Large intestine (tissue), 3 donors: Measurements from ENCODE around the gene KCNAB2. TPM values are rescaled to one million over a fixed set of nuclear protein-coding genes. Genes with fewer than 3 reads are reported as not detected.

Experiments
- DNase-seq, 2 donors: peaks; one replicate each; pipeline versions ENCODE4 v3.0.0 to v3.0.0-alpha.2; 2013
- H3K27ac ChIP-seq: one replicate; pipeline ENCODE4 v1.5.1; 2013; ENCODE audit warnings: low read length
- H3K27me3 ChIP-seq: 2 replicates; pipeline ENCODE4 v1.6.1; 2013; ENCODE audit warnings: low read length; ENCODE audit not compliant: control insufficient read depth, insufficient read depth
- H3K36me3 ChIP-seq: 2 replicates; pipeline ENCODE4 v1.6.1; 2013; ENCODE audit warnings: low read length; ENCODE audit not compliant: control insufficient read depth, insufficient read depth
- H3K4me1 ChIP-seq: one replicate; pipeline ENCODE4 v1.6.1; 2013; ENCODE audit warnings: low read length; ENCODE audit not compliant: control insufficient read depth, insufficient read depth
- H3K4me3 ChIP-seq: one replicate; pipeline ENCODE4 v1.5.1; 2013; ENCODE audit warnings: low read length
- H3K9me3 ChIP-seq: one replicate; pipeline ENCODE4 v1.6.1; 2013; ENCODE audit warnings: mild to moderate bottlenecking, low read depth, low read length, moderate library complexity; ENCODE audit not compliant: control insufficient read depth
- WGBS: methylation state at CpG from one replicate; pipeline ENCODE4 v1.1.5; 2013; ENCODE audit warnings: low lambda C conversion rate; ENCODE audit not compliant: insufficient coverage; 5-methylcytosine and 5-hydroxymethylcytosine counted together
- polyA plus RNA-seq: library from polyadenylated mRNA; unstranded; fragments of 120-200 nt; gene quantifications from one replicate; pipeline ENCODE4 v1.2.1, GENCODE V29; 2013

Gene KCNAB2
- polyA plus RNA-seq, 1 donor, result 27.9 TPM

DNA sequence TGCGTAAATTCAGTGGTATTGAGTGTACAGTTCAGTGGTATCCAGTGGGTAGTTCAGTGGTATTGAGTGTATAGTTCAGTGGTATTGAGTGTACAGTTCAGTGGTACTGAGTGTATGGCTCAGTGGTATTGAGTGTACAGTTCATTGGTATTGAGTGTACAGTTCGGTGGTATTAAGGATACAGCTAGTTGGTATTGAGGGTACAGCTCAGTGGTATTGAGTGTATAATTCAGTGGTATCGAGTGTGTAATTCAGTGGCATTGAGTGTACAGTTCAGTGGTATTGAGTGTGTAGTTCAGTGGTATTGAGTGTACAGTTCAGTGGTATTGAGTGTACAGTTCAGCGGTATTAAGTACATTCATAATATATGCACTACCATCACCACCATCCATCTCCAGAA, 23.5 kb upstream of the KCNAB2 start:
- H3K27ac ChIP-seq, result no peak overlapping the region
- no peak for DNase-seq
- peaks cover 4% of the 10 kb centered on the region for H3K27me3 ChIP-seq
- no peaks in the 10 kb centered on the region for H3K36me3 ChIP-seq
- H3K9me3 ChIP-seq, result no peaks in the 10 kb centered on the region
- H3K4me3 ChIP-seq, result no peak overlapping the region
- peaks cover 22% of the 10 kb centered on the region for H3K4me1 ChIP-seq
- WGBS, result no CpG with 5 or more reads among the region's 4 CpGs

DNA sequence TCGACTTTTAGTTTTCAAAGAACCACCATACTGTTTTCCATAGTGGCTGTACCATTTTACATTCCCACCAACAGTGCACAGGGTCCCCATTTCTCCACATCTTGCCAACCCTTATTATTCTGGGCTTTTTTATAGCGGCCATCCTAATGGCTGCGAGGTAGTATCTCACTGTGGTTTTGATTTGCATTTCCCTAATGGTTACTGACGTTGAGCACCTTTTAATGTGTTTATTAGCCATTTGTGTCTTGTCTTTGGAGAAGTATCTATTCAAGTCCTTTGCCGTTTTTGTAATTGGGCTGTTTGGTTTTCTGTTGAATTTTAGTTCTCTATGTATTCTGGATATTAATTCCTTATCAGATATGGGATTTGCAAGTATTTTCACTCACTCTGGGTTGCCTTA, 22.3 kb upstream of the KCNAB2 start:
- no peak for DNase-seq
- no peak overlapping the region for H3K4me3 ChIP-seq
- no peak overlapping the region for H3K27ac ChIP-seq
- H3K27me3 ChIP-seq, result peaks cover 4% of the 10 kb centered on the region
- WGBS, result 100% methylated on average over 2 of the region's 5 CpGs
- no peaks in the 10 kb centered on the region for H3K36me3 ChIP-seq
- H3K4me1 ChIP-seq, result peaks cover 22% of the 10 kb centered on the region
- H3K9me3 ChIP-seq, result no peaks in the 10 kb centered on the region

- Histone ChIP-seq H3K27me3 (peaks cover 4% of the 10 kb centered on the region), H3K36me3 (peaks cover 2% of the 10 kb centered on the region), H3K4me3 (no peak overlapping the region), H3K4me1 (peaks cover 22% of the 10 kb centered on the region), H3K9me3 (no peaks in the 10 kb centered on the region), H3K27ac (peak overlapping the region; percentile 94)
- no peak for DNase-seq
- WGBS, result no CpG with 5 or more reads among the region's 6 CpGs
Observed at GRCh38 chr1:6024376-6024775, 21.3 kb upstream of the KCNAB2 start.

DNA sequence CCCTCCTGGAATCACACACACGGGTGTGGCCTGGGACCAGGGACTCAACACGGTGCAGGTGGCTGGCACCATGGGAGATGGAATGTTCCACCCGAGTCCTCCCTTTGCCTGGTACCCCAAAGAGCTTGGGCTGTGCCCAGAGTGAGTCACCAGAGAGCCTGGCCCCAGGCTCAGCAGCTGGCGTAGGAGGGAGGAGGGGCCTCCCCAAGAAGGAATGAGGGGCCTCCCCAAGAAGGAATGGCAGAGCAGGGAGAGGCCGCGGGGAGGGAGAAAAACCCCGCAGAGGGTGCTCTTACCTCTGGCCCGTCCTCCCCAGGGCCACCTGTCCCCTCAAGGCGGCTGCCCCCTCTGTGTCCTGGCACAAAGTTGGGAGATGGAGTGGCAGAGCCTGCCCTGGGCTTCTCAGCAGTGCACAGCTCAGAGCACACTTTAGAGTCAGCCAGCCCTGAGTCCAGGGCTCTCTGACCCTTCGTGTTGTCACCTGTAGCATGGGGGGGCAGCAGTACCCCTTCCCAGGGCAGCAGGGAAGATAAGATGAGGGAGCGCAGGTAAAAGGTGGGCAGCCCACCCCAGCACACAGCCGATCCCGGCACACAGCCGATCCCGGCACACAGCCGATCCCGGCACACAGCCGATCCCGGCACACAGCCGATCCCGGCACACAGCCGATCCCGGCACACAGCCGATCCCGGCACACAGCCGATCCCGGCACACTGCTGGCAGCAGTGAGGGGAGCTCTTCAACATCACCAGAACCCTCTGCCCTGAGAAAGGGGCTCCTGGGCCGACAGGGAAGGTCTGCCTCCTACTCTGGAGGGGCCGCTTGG, 20.2 kb upstream of the KCNAB2 start:
- DNase-seq, result peak; percentile 78 to 86
- Histone ChIP-seq H3K27me3 (peaks cover 4% of the 10 kb centered on the region), H3K9me3 (no peaks in the 10 kb centered on the region), H3K4me1 (peaks cover 22% of the 10 kb centered on the region), H3K36me3 (peaks cover 2% of the 10 kb centered on the region), H3K4me3 (peak overlapping the region; percentile 56), H3K27ac (peak overlapping the region; percentile 94)
- no CpG with 5 or more reads among the region's 29 CpGs for WGBS

DNA sequence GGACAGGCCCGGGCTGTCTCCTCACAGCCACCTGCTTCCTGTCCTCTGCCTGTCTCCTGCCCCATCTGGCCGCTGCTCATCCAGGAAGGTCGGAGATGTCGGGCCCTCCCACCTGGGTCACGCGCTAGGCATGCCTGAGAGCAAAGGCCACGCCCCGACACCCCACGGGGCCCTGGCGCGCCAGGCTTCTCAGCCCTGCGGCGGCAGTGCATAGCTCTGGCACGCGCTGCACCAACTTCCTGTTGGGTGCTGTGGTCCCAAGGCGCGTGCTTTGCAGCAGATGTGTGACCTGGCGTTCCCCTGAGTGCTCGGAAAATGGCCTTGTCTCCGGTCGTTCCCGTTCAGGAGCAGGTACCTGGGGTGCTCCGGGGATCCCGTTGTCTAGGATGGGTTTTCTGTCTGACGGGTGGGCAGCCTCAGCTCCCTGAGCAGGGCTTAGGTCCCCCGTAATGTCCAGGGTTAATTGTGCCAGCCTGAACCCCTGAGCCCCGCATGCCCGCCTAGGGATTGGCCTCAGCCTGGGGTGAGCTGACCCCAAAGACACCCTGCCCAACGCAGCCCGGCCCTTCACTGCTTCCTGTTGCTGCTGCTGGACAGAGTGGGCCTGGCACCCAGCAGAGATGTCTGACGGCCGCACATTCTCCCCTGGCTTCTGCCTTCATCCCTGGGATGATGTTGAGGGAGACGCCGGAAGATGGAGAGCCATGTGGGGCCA, 19.4 kb upstream of the KCNAB2 start:
- peaks cover 22% of the 10 kb centered on the region for H3K4me1 ChIP-seq
- WGBS, result no CpG with 5 or more reads among the region's 34 CpGs
- H3K27me3 ChIP-seq, result peaks cover 4% of the 10 kb centered on the region
- no peaks in the 10 kb centered on the region for H3K9me3 ChIP-seq
- H3K36me3 ChIP-seq, result peaks cover 2% of the 10 kb centered on the region
- H3K27ac ChIP-seq, result peak overlapping the region; percentile 94
- peak overlapping the region; percentile 56 for H3K4me3 ChIP-seq
- peak; percentile 94 to 98 for DNase-seq

DNA sequence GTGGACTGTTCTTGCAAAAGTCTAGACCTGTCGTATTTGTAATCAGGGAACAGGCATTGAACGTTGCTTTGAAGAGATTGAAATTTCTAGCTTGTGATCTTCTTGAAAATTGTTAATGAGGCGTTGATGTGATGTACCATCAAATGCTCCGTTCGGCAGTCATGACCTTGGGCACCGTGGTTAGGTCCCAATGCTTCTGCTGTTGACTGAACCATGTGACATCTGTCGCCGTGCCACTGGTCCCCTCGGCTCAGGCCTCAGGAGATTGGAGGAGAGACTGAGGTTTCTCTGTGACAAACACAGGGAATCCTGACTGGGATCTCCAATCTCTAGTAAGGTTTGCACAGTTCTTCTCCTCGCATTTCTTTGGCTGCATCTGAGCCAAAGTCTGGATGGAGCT, 18.1 kb upstream of the KCNAB2 start:
- H3K27ac ChIP-seq, result no peak overlapping the region
- H3K4me3 ChIP-seq, result no peak overlapping the region
- no peak for DNase-seq
- no peaks in the 10 kb centered on the region for H3K9me3 ChIP-seq
- H3K27me3 ChIP-seq, result peaks cover 4% of the 10 kb centered on the region
- 78% methylated on average over 2 of the region's 10 CpGs for WGBS
- H3K36me3 ChIP-seq, result peaks cover 2% of the 10 kb centered on the region
- H3K4me1 ChIP-seq, result peaks cover 22% of the 10 kb centered on the region

DNA sequence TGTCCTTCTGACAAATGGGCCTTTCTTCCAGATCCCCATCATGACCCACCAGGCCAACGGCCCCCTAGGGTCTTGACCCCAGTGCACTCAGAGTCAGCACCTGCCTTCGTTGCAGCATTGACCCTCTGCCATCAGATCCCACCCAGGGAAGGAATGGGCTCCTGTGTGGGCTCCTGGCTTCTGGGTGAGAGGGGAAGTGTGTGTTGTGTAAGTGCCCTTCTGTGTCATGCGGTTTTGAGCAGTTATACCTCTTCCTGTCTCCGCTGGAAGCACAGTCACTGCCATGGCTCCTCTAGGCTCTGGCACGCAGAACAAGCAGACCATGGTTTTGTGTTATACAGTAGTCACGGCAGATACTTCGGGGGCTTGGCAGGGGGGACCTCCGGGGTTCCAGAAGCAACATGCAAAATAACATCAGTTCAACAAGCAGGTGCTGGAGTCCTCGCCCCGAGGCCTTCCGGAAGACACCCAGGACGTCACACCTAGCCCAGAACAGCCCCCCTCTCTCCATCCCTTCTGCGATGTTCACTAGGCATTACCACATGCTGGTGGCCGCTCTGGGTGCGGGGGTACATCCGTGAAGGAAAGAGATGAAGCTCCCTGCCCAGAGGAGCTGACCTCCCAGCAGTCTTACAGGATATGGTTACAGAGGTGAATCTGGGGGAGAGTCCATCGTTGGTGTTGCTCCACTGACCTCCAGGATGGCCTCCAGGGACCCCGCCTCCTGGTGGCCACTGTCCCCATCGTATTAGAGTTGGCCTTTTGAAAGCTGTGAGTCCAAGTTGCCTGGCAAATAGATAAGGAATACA, 17.4 kb upstream of the KCNAB2 start:
- Histone ChIP-seq H3K4me1 (peaks cover 22% of the 10 kb centered on the region), H3K27me3 (peaks cover 4% of the 10 kb centered on the region), H3K27ac (no peak overlapping the region), H3K36me3 (peaks cover 2% of the 10 kb centered on the region), H3K4me3 (no peak overlapping the region), H3K9me3 (no peaks in the 10 kb centered on the region)
- no peak for DNase-seq
- WGBS, result no CpG with 5 or more reads among the region's 19 CpGs

GRCh38 chr1:6029351-6029750, 16.3 kb upstream of the KCNAB2 start:
- H3K9me3 ChIP-seq, result no peaks in the 10 kb centered on the region
- peaks cover 25% of the 10 kb centered on the region for H3K4me1 ChIP-seq
- H3K4me3 ChIP-seq, result no peak overlapping the region
- H3K36me3 ChIP-seq, result peaks cover 2% of the 10 kb centered on the region
- no peak for DNase-seq
- H3K27me3 ChIP-seq, result peaks cover 4% of the 10 kb centered on the region
- WGBS, result no CpG with 5 or more reads among the region's 5 CpGs
- no peak overlapping the region for H3K27ac ChIP-seq

DNA sequence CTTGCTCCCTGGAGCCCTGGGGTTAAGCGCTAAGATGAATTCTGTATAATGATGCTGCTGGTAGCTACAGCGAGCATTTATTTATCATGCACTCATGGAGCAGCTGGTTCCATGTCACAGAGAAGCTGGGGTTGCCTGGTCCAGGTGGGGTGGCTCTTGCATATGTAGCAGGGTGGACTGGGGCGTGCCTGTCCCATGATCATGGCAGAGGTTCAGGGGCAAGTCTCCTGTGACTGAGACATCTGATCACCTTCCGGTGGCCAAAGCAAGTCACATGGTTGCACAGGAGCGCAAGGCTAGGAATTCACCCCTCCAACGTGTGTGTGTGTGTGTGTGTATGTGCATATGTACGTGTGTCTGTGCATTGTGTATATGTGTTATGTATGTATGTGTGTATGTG, 15.6 kb upstream of the KCNAB2 start:
- Histone ChIP-seq H3K27me3 (peaks cover 4% of the 10 kb centered on the region), H3K27ac (no peak overlapping the region)
- no CpG with 5 or more reads among the region's 7 CpGs for WGBS

GRCh38 chr1:6030547-6031261, 15.0 kb upstream of the KCNAB2 start:
- no peak overlapping the region for H3K4me3 ChIP-seq
- H3K4me1 ChIP-seq, result peaks cover 12% of the 10 kb centered on the region
- WGBS, result no CpG with 5 or more reads among the region's 2 CpGs
- no peak for DNase-seq
- peaks cover 2% of the 10 kb centered on the region for H3K36me3 ChIP-seq
- peaks cover 2% of the 10 kb centered on the region for H3K27me3 ChIP-seq
- H3K27ac ChIP-seq, result no peak overlapping the region
- no peaks in the 10 kb centered on the region for H3K9me3 ChIP-seq

More for the DNA sequence above, 15.6 kb upstream of the KCNAB2 start:
- Histone ChIP-seq H3K9me3 (no peaks in the 10 kb centered on the region), H3K4me3 (no peak overlapping the region), H3K4me1 (peaks cover 18% of the 10 kb centered on the region), H3K36me3 (peaks cover 2% of the 10 kb centered on the region)
- DNase-seq, result no peak
